ENCODE data around the gene TMED1. TPM values are rescaled to one million over a fixed set of nuclear protein-coding genes. Genes with fewer than 3 reads are reported as not detected.

TMED1 gene
- total RNA-seq, 6 donors from 2014 or later = 11.3 to 40.7 (median 25.1) TPM

DNA sequence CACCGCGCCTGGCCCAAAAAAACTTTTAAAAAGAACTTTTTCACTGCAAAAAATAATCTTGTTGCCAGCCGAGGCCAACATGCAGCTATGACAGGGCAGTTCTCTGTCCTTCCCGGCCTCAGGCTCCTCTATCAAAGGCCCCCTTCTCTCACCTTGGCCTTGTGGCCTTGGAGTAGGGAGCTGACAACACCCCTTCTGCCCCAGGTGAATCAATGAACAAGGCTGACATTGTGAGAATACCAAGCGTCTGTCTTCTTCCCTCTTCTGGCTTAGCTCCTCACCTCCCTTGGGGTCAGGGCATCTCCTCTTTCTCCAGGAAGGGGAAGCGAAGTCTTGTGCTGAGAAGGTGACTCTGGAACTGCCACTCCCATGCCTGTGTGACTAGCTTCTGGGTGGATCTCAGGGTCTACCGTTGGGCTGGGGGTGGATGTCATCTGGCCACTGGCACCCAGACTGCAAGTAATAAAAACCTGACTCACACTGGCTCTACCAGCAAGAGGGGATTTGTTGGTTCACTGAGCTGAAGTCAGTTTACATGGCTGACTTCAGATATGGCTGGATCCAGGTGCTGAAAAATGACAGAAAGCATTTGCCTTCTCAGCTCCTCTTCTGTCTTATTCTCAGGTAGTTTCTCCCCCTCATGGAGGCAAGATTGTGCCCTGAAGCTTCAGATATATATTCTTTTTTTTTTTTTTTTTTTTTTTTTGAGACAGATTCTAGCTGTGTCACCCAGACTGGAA, 18.5 kb upstream of the TMED1 start:
- WGBS, 2 donors = 78 to 79% methylated on average over 4 to 7 of the region's 7 CpGs
- Histone ChIP-seq H3K27ac (no peak overlapping the region), H3K4me1 (no peaks in the 10 kb centered on the region), H3K9me3 (no peaks in the 10 kb centered on the region), H3K36me3 (no peaks in the 10 kb centered on the region), H3K4me3 (no peak overlapping the region), H3K27me3 (no peaks in the 10 kb centered on the region)
- TF ChIP-seq POLR2AphosphoS5 (IDR thresholded peaks at IDR 0.05) (no peak), CTCF (IDR thresholded peaks at IDR 0.05) (no peak), POLR2A (IDR thresholded peaks at IDR 0.05) (no peak), EP300 (IDR thresholded peaks at IDR 0.05) (no peak)
- DNase-seq = no peak
- ATAC-seq (ENCODE audit: low FRiP score in 2 of 2) = no peak

GRCh38 chr19:10852941-10853340, 16.9 kb upstream of the TMED1 start:
- Histone ChIP-seq H3K36me3 (no peaks in the 10 kb centered on the region), H3K27ac (no peak overlapping the region), H3K4me3 (no peak overlapping the region), H3K9me3 (no peaks in the 10 kb centered on the region), H3K4me1 (no peaks in the 10 kb centered on the region), H3K27me3 (no peaks in the 10 kb centered on the region)
- no peak for TF ChIP-seq POLR2AphosphoS5 (IDR thresholded peaks at IDR 0.05)
- no peak for TF ChIP-seq POLR2A (IDR thresholded peaks at IDR 0.05)
- no peak for TF ChIP-seq EP300 (IDR thresholded peaks at IDR 0.05)
- no peak for TF ChIP-seq CTCF (IDR thresholded peaks at IDR 0.05)
- no peak for ATAC-seq (ENCODE audit: low FRiP score in 2 of 2)
- 77 to 83% methylated on average over 7 of the region's 7 CpGs for WGBS, 2 donors
- no peak for DNase-seq

- WGBS, 2 donors = 89 to 90% methylated on average over 7 of the region's 7 CpGs
- no peak for TF ChIP-seq EP300 (IDR thresholded peaks at IDR 0.05)
- no peak for TF ChIP-seq CTCF (IDR thresholded peaks at IDR 0.05)
- TF ChIP-seq POLR2AphosphoS5 (IDR thresholded peaks at IDR 0.05) = no peak
- TF ChIP-seq POLR2A (IDR thresholded peaks at IDR 0.05) = no peak
- no peaks in the 10 kb centered on the region for H3K36me3 ChIP-seq
- H3K4me1 ChIP-seq = no peaks in the 10 kb centered on the region
- no peak overlapping the region for H3K27ac ChIP-seq
- no peaks in the 10 kb centered on the region for H3K9me3 ChIP-seq
- DNase-seq = no peak
- no peaks in the 10 kb centered on the region for H3K27me3 ChIP-seq
- H3K4me3 ChIP-seq = no peak overlapping the region
- ATAC-seq (ENCODE audit: low FRiP score in 2 of 2) = no peak
Observed at GRCh38 chr19:10852098-10852800, 16.2 kb upstream of the TMED1 start.

- TF ChIP-seq POLR2AphosphoS5 (IDR thresholded peaks at IDR 0.05) = no peak
- no peak overlapping the region for H3K27ac ChIP-seq
Observed at GRCh38 chr19:10850631-10851030, 14.6 kb upstream of the TMED1 start.

DNA sequence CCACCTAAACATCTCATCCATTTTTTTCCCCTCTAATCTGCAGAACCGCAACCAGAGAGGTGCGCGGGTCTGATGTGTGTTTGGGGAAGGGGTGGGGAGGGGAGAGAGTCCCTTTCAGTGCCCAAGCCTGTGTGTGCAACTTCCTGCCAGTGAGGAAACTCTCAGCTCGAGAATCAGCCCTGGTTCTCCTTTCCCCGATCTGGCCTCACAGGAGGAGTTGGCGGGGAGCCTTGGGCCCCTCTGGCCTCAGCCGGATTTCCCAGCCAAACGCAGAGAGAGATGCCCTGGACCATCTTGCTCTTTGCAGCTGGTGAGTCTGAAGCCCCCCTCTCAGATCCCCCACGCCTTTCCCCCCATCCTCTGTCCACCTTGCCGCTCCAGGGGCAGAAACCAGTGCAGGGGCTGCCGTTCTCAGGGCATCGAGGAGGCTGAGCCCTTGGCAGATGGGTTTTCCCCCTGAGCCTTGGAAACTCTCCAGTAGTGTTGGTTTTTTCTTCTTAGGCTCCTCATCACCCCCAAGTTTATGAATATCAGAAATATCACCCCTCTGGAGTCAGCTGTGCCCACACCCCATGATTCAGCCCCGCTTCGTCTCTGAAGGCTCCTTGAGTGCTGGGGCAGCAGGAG, 12.3 kb upstream of the TMED1 start, which contains the start of gene C19orf38:
Gene C19orf38, plus strand, starts transcription at position 186 of the 627 bp plus-strand sequence. Its CDS starts 94 bp downstream, at position 280.
- no peak for TF ChIP-seq POLR2A (IDR thresholded peaks at IDR 0.05)
- no peak for TF ChIP-seq POLR2AphosphoS5 (IDR thresholded peaks at IDR 0.05)
- TF ChIP-seq EP300 (IDR thresholded peaks at IDR 0.05) = no peak
- no peak for TF ChIP-seq CTCF (IDR thresholded peaks at IDR 0.05)
- Histone ChIP-seq H3K4me1 (no peaks in the 10 kb centered on the region), H3K27me3 (no peaks in the 10 kb centered on the region), H3K36me3 (no peaks in the 10 kb centered on the region), H3K4me3 (peak within 1 kb of the TSS in 2 of 4 donors; percentile 13 to 32), H3K27ac (peak within 1 kb of the TSS; percentile 2 to 75 (median 62)), H3K9me3 (peaks cover 0 to 2% (median 0%) of the 10 kb centered on the region in 4 donors)
- WGBS, 2 donors = 30 to 35% methylated on average over 14 of the region's 14 CpGs
- DNase-seq (peak in 1 of 2 donors; percentile 62), ATAC-seq (ENCODE audit: low FRiP score in 2 of 2) (peak in 1 of 2 donors; percentile 75)

More at GRCh38 chr19:10850631-10851030, 14.6 kb upstream of the TMED1 start:
- ATAC-seq (ENCODE audit: low FRiP score in 2 of 2) = no peak
- DNase-seq = no peak
- whole genome bisulfite sequencing, 2 donors = 84 to 91% methylated on average over 5 of the region's 5 CpGs
- Histone ChIP-seq H3K27me3 (no peaks in the 10 kb centered on the region), H3K4me1 (no peaks in the 10 kb centered on the region), H3K36me3 (no peaks in the 10 kb centered on the region), H3K9me3 (peaks cover 0 to 2% (median 0%) of the 10 kb centered on the region in 4 donors), H3K4me3 (no peak overlapping the region)

Data from upper lobe of left lung (tissue), 6 donors.